Activated CD8-positive, alpha-beta T cell treated with anti-CD3 and anti-CD28 coated beads for 36 hours (primary cell): ENCODE results near the gene TNFAIP1. TPM values are rescaled to one million over a fixed set of nuclear protein-coding genes. Genes with fewer than 3 reads are reported as not detected.

Source experiments
- ATAC-seq: fragments of 200-7000 bp; cut with Tn5 transposase; one replicate; pipeline ENCODE4 v1.10.0; 2021; ENCODE audit warnings: mild to moderate bottlenecking, moderate library complexity
- CTCF ChIA-PET: fragments of 350-600 bp; sonication (Branson Sonifier 250); formaldehyde crosslinking; loops from one replicate; lab custom pipeline; 2021; ENCODE audit warnings: antibody characterized with exemption; lab: Charles Lee
- POLR2A ChIA-PET: fragments of 350-600 bp; sonication (Branson Sonifier 250); formaldehyde crosslinking; loops from one replicate; lab custom pipeline; 2021; ENCODE audit warnings: antibody characterized with exemption; lab: Charles Lee
- DNase-seq: peaks from one replicate; pipeline ENCODE4 v3.0.0-alpha.2; 2020
- H3K27ac Mint-ChIP-seq: one replicate; pipeline ENCODE4 v1.8.0; 2021; ENCODE audit warnings: mild to moderate bottlenecking, mixed read lengths
- H3K27me3 Mint-ChIP-seq: one replicate; pipeline ENCODE4 v1.8.0; 2021; ENCODE audit warnings: mixed read lengths
- H3K36me3 Mint-ChIP-seq: one replicate; pipeline ENCODE4 v1.8.0; 2021; ENCODE audit warnings: low read depth, mixed read lengths
- H3K4me1 Mint-ChIP-seq: one replicate; pipeline ENCODE4 v1.8.0; 2021; ENCODE audit warnings: low read depth, mixed read lengths
- H3K4me3 Mint-ChIP-seq: one replicate; pipeline ENCODE4 v1.8.0; 2021; ENCODE audit warnings: mild to moderate bottlenecking, moderate library complexity, mixed read lengths
- H3K9me3 Mint-ChIP-seq: one replicate; pipeline ENCODE4 v1.8.0; 2021; ENCODE audit warnings: mixed read lengths
- intact Hi-C: fragments of 100-400 bp; cut with micrococcal nuclease; formaldehyde crosslinking; loops from one replicate; pipeline ENCODE4 v1.10.0; 2022
- total RNA-seq, 2 experiments: library from RNA; stranded (reverse); gene quantifications; one replicate each; pipeline ENCODE4 v1.2.3, GENCODE V29; 2021
- TF ChIP-seq, protein P1 (sequence below): fragments of 200-600 bp; IDR thresholded peaks from one replicate; pipeline ENCODE4 v1.8.0; 2022; ENCODE audit warnings: antibody characterized with exemption, mild to moderate bottlenecking

Gene TNFAIP1
- total RNA-seq, 2 experiments from 2014 or later: 19.5 to 20.9 TPM

DNA sequence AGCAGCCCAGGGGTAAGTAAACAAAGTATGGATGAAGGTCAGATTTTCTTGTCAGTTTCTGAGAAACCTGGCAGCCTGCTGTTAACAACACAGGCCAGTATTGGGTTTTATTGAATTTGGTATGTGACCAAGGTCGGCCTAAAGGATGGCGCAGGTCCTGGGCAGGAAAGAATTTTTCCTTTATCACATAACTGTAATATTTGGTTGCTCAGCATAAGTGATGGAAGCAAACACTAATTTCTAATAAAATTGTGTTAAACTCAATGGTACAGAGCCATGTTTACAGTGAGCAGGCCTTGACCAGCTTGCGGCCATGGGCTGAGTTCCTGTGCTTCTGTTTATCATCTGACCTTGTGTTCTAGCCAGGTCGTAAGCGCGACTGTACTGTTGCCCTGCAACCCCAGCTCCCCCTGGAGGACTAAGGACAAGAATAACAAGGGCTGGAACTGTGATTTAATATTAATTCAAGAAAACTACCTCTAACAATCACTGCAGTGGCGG lies 11.2 kb downstream of the TNFAIP1 start:
- no peak for ATAC-seq
- Mint-ChIP-seq H3K36me3 (peaks cover 48% of the 10 kb centered on the region), H3K4me3 (no peak overlapping the region), H3K27ac (no peak overlapping the region), H3K4me1 (no peaks in the 10 kb centered on the region), H3K27me3 (no peaks in the 10 kb centered on the region), H3K9me3 (no peaks in the 10 kb centered on the region)
- ChIA-PET POLR2A (interaction anchor here (0.8 to 4.1 kb wide), 4 partner anchors 9 to 70 kb away, joined by 3 to 33 read pairs (median 3); partner anchors contain the start of genes POLDIP2 and SLC46A1), CTCF (interaction anchor here (1.5 to 2.0 kb wide), 2 partner anchors 8 to 11 kb away, joined by 4 to 10 read pairs; partner anchors contain the start of genes IFT20 and TNFAIP1)
- TF ChIP-seq, protein P1, sequence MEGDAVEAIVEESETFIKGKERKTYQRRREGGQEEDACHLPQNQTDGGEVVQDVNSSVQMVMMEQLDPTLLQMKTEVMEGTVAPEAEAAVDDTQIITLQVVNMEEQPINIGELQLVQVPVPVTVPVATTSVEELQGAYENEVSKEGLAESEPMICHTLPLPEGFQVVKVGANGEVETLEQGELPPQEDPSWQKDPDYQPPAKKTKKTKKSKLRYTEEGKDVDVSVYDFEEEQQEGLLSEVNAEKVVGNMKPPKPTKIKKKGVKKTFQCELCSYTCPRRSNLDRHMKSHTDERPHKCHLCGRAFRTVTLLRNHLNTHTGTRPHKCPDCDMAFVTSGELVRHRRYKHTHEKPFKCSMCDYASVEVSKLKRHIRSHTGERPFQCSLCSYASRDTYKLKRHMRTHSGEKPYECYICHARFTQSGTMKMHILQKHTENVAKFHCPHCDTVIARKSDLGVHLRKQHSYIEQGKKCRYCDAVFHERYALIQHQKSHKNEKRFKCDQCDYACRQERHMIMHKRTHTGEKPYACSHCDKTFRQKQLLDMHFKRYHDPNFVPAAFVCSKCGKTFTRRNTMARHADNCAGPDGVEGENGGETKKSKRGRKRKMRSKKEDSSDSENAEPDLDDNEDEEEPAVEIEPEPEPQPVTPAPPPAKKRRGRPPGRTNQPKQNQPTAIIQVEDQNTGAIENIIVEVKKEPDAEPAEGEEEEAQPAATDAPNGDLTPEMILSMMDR: no peak
- intact Hi-C loops: no loop called here
- DNase-seq: no peak

DNA sequence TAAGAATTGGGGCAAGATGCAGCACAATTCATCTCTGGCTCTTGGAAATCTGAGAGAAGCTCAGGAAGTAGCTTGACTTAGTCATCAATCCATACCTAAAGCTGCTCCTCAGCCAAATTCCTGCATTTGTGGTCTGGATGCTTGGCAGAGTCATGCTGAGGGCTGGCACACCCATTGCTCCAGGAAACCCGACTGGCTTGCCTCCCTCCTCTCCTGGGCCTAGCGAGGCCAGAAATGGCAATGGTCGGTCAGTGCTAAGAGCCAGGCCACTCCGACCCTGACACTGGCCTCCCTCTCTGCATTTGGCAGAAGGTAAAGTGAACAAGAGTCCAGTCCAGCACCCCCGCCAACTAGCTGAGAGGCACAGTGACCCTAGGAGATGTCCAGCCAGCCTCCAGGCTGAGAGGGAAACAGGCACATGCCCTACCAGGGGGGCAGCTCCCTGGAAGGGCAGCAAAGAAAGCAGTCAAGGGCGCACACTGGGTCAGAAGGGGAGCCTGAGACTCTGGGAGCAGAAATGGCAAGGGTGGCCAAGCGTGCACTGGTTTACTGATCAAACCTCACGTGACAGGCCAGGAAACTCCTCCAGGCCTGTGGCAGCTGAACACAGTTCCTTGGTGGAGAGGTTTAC lies 11.8 kb downstream of the TNFAIP1 start:
- CTCF ChIA-PET: interaction anchor here (1.0 to 2.0 kb wide), 5 partner anchors 8 to 542 kb away, joined by 3 to 10 read pairs (median 4); partner anchors contain the start of genes IFT20 and TNFAIP1
- Mint-ChIP-seq H3K27ac (no peak overlapping the region), H3K27me3 (no peaks in the 10 kb centered on the region), H3K9me3 (no peaks in the 10 kb centered on the region), H3K36me3 (peaks cover 47% of the 10 kb centered on the region), H3K4me3 (no peak overlapping the region), H3K4me1 (no peaks in the 10 kb centered on the region)
- ATAC-seq: no peak
- TF ChIP-seq, protein P1: no peak
- no peak for DNase-seq
- intact Hi-C loops: no loop called here
- POLR2A ChIA-PET: interaction anchor here (0.7 to 4.1 kb wide), 3 partner anchors 8 to 69 kb away, joined by 3 to 33 read pairs (median 3); partner anchors contain the start of gene POLDIP2

DNA sequence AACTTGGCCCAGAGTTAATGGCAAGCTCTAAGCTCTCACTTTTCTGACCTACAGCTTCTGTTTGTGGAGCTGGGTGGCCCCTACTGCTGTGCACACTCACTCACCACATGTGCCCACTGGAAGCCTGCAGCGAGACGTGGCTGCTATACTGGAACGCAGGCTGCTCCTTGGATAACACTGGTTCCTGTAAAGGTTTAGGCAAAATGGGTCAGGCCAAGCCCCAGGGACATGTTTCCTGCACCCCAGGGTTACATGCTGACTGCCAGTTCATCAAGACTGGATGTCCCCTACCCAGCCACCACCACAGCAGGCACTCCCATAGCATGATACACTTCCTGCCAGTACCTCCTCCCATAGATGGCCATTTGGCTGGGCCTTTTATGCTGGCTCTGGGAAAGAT lies 13.4 kb downstream of the TNFAIP1 start:
- Mint-ChIP-seq H3K9me3 (no peaks in the 10 kb centered on the region), H3K4me3 (no peak overlapping the region), H3K27ac (no peak overlapping the region), H3K27me3 (no peaks in the 10 kb centered on the region), H3K4me1 (no peaks in the 10 kb centered on the region), H3K36me3 (peaks cover 49% of the 10 kb centered on the region)
- TF ChIP-seq, protein P1: no peak
- DNase-seq: no peak
- ChIA-PET CTCF (interaction anchor here (1.7 kb wide), 1 partner anchor 11 kb away, joined by 7 read pairs; no protein-coding TSS in a partner anchor), POLR2A (interaction anchor here (1.3 kb wide), 1 partner anchor 12 kb away, joined by 3 read pairs; no protein-coding TSS in a partner anchor)
- intact Hi-C loops: no loop called here
- no peak for ATAC-seq

DNA sequence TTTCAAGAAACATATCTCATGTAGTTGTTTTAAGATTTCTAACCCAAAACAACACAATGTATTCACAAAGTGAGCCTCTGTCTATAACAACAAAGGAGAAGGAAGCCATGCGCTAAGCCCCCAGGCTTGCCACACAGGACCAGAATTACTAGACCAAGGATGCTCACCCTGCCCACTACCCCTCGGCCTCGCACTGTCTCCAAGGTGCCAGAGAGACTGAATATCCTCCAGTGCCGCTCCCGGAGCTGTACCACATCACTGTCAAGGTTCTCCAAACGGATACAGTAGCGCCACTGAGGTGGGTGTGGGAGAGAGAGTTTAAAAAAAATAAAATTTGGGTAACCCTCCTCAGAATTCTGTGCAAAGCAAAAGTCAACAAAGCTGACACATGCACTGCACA lies 14.7 kb downstream of the TNFAIP1 start:
- POLR2A ChIA-PET: interaction anchor here (1.2 kb wide), 1 partner anchor 15 kb away, joined by 4 read pairs; the partner anchor contains the start of genes IFT20 and TNFAIP1
- Mint-ChIP-seq H3K27ac (no peak overlapping the region), H3K4me3 (no peak overlapping the region), H3K36me3 (peaks cover 59% of the 10 kb centered on the region), H3K4me1 (peaks cover 5% of the 10 kb centered on the region), H3K9me3 (no peaks in the 10 kb centered on the region), H3K27me3 (no peaks in the 10 kb centered on the region)
- intact Hi-C loops: no loop called here
- ATAC-seq (no peak), DNase-seq (no peak)
- CTCF ChIA-PET: interaction anchor here (1.3 kb wide), 1 partner anchor 15 kb away, joined by 4 read pairs; the partner anchor contains the start of genes IFT20 and TNFAIP1
- TF ChIP-seq, protein P1: no peak
